Skin of body (tissue), 2 donors: Measurements from ENCODE around the gene NGB. TPM values are rescaled to one million over a fixed set of nuclear protein-coding genes. Genes with fewer than 3 reads are reported as not detected.
"Not testable (repeated sequence)": the region's sequence is repeated elsewhere in the genome, so short reads cannot be mapped to it uniquely, and the experiment has no call there.

Experiments used
- DNase-seq: peaks from one replicate; lab custom pipeline; 2025; lab: John Stamatoyannopoulos, UW
- total RNA-seq: library from RNA; depleted of rRNA; stranded (reverse); fragments of >200 nt; gene quantifications from one replicate; pipeline ENCODE4 v1.2.3, GENCODE V29; 2014

NGB gene, protein sequence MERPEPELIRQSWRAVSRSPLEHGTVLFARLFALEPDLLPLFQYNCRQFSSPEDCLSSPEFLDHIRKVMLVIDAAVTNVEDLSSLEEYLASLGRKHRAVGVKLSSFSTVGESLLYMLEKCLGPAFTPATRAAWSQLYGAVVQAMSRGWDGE
- not detected for total RNA-seq

DNA sequence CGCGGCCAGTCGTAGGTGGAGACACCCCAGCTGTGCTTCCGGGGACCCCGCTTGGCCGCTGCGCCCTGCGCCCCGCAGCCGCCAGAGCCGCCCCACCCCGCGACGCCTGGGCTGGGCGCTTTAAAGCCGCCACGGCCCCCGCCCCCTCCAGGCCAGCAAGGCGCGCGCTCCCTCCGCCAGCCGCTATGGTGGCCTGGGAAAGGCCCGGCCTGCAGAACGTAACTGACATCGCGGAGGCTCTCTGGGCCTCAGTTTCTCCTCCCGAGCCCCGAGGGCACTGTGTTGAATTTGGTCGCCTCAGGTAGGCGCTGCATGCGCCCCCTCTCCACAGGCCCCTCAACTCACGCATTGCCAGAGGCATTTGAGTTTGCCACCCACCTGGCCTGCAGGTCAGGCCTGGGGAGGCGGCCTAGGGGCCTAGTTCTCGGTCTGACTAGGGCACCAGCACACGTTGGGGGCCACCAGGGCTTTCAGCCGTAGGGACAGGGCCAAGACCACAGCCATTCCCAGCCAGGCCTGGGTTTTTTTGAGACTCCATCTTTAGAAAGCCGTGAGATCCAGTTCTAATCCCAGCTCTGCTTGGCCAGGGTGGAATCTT is at the start of gene NGB:
Gene NGB, minus strand, starts transcription at position 94 of the 598 bp plus-strand sequence. CDS start 269 bp downstream, outside the sequence.
- no peak for DNase-seq

DNA sequence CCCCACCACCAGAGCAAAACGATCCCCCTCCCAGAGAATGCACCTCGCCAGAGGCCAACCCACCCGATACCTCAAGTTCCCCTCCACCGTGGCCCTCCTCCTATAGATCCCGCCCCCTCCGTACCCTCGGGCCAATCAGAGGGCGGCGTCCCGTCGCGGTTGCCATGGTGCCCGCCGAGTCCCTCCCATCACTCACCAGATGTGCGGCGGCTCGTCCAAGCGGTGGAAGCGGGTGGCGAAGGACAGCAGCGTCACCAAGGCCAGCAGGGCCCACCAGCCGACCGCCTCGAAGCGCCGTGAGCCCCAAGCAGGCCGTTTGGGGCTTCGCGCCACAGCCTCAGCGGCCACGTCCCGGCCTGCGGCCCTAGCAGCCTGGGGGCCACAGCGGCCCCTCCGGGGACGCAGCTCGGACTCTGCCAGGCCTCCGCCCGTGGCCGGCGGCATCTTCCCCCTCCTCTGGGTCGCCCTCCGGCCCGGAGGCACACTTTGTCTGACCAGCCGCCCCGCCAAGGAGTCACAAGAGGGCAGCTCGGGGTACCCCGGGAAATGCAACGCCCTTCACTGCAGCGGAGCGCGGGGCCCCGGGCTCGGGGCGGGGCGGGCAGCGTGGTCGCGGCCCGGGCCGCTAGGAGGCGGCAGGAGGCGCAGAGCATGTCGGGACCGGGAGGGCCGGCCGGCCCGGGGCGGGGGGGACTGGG is 49.4 kb upstream of the NGB start, which contains the start of gene POMT2:
Gene POMT2, minus strand, starts transcription at position 646 of the 698 bp plus-strand sequence. Its CDS starts 202 bp downstream, at position 444.
- peak; percentile 87 for DNase-seq

DNA sequence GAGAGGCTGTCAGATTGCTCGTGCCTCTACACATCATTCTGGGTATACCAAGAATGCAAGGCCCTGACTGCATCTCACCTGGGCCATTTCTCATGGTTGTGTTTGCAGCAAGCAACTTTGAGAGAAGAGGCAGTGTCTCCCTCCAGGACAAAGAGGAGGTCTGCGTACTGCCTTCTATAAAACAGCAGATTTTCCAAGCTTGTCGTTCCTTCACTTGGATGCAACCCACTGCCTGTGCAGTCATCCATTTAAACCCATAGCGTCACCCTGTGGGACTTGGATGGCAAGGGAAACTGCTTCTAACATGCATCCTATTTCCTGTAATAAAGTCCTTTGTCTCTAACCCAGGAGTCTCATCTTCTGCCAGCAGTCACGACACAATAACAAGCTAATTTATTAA is 48.4 kb upstream of the NGB start:
- DNase-seq = peak; percentile 52

DNA sequence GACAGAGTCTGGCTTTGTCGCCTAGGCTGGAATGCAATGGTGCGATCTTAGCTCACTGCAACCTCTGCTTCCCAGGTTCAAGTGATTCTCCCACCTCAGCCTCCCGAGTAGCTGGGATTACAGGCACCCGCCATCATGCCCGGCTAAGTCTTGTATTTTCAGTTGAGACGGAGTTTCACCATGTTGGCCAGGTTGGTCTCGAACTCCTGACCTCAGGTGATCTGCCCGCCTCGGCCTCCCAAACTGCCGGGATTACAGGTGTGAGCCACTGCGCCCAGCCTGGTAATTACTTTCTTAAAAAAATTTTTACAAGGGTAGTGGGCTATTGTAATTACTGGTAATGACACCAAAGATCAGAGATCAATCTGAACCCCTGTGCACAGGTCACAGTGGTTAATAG is 47.8 kb upstream of the NGB start:
- not testable (repeated sequence) for DNase-seq

DNA sequence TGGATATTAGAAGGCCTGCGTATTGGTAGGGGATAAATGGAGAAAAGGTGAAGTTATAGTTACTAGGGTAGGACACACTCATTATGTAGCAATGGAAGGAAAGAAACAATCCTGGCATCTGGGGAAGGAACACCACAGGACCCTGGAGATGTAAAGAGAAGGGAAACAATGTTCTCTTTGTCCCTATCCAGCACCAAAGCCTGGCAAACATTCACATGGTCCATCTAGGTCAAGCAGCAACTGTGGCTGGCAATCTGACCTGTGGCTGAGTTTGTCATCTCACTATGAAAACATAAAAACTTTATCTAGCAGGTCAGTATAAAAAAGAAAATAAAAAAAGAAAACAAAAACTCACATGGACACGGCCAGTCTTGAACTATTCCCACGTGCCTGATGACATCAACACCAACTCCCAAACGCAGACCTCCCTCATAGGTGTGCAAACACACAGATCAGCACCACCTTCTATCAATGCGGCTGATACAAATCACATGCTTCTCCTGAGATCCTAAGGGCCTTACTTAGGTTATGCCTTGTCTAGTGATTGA is 47.1 kb upstream of the NGB start:
- DNase-seq = no peak

DNA sequence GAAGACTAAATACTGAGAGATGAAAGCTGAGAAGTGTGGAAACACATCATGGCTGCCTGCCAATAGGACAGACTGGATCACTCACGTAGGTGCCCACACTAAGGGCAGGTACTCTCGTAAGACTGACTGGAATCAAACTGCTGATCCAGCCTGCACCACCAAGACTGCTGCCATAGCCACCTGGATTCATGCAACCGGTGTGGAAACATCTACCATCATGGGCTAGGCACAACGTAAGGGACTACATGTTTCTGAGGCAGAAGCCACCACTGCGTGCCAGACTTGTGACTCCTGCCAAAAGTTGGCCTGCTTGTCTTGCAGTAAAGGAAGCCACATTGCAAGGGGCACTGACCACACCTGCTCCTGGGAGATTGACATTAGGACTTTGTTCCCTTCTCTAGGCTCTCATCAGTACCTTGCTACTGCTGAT is 45.9 kb upstream of the NGB start:
- DNase-seq = peak; percentile 13

DNA sequence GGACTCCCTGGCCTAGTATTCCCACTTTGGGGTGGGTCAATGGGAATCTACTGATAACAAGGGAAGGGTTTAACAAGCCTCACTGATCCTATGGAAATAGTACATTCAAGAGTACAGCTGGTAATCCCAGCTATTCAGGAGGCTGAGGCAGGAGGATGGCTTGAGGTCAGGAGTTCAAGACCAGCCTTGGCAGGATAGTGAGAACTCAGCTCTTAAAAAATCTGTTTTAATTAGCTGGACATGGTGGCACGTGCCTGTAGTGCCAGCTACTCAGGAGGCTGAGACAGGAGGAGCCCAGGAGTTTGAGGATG is 45.1 kb upstream of the NGB start:
- no peak for DNase-seq

DNA sequence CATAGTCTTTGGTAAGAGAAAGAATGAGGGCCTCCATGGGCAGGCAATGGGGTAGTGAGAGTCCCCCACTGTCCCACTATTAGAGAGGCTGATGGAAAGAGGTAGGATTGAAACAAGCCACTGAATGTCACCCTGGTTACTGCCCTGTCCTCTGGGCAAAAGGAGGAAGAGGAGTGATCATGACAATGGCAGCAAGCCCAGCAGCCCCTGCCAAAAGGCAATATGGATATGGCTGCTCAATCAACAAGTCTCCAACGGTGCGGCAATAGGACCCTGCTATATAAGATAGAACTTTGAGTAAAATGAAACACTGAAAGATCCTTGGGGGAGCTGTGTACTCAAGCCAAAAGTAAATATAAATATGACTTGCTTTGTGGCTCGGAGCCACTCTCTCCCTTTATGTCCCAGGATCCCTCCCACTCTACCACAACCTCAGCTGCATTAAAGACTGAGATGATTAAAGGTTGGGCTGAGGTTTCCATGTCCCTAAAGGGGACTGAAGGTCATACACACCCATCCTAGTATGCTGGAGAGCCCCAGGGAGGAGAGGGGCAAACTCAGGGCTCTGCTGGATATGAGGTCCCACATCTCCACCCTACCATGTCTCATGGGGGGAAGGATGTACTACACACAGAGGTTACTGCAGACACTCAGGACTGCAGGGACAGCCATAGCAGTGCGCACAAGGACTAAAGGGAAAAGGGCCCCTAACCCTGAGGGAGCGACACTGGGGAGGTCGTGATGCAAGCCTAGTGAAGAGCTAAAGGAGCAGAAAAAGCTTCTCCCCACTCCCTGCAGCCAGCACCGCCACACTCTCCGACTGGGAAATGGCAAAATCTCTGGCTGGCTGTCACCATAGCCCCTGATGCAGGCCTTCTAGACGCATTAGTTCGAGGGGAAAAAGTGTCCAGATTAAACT is 43.8 kb upstream of the NGB start:
- DNase-seq = no peak

DNA sequence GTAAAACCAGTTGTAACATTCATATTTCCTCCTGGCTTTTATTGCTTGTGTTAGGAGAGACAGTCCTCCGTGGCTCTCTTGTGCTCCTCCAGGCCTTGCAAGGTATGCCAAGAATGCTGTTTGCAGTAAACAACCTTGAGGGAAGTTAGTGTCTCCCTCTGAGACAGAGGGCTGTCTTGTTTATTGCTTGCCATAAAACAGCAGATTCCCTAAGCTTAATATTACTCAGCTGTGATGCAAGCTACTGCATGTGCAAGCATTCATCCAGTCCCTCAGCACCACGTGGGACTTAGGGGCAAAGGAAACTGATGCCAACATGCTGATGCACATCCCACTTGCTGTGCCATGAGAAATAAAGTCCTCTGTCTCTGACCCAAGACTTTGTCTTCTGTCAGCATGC is 43.0 kb upstream of the NGB start:
- DNase-seq = peak; percentile 55

DNA sequence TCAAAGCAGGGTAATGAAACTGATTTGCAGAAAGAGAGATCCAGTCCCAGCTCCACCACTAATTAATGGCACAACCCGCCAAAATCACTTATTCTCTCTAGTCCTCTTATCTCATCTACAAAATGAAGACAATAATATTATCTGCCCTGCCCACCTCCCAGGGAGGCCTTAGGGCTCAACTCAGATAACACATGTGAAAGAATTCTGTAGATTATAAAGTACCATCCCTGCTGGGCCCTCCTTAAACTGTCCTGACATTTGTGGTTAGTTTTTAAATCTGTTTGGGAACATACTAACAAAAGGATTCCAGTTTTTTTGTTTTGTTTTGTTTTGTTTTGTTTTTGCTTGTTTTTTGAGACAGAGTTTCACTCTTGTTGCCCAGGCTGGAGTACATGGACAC is 42.4 kb upstream of the NGB start:
- no peak for DNase-seq

DNA sequence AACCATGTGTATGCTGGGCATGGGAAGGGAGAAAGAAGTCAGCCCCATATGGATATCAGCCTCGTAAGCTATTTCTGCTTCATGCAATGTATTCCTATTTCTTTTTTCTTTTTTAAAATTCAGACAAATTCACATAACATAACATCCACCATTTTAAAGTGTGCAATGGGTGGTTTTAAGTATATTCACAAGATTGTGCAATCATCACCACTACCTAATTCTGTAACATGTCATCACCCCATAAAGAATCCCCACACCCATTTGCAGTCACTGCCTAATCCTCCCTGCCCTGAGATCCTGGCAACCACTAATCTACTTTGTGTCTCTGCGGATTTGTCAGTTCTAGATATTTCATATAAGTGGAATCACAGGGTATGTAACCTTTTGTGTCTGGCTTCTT is 40.2 kb upstream of the NGB start:
- DNase-seq = peak; percentile 4

DNA sequence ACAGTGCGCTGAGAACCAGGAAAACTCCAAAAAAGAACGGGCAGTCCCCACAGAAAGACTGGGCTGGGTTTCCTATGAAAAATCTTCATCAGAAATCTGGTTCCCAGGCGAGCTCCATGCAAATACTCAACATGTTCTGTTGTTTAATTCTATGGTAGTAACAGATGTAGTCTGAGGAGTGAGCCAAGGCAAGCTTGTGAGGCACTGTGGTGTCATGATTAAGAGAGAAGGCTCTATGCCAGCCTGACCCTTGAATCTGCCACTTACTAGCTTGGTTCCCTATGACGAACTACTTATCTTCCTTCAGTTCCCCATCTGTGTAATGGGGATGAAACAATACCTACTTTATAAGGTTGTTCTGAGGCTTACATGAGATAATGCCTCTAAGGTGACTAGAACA is 39.0 kb upstream of the NGB start:
- peak; percentile 31 for DNase-seq

DNA sequence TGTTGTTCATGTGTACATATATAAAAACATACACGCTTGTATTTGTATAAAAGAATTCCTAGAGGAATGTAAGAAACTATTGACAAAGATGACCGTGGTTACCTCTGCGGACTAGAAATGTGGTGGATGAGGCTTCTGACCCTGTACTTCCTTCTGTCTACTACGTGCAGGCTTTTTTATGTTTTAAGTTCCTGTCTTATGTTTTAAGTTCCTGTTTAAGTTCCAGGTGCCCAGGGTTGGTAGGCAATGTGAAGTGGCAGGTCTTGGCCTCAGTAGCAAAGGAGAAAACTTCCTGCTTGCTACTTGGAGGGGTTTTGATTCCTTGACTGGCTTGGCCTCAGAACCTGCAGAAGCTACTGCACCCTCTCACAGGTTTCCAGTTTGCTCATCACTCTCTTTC is 38.1 kb upstream of the NGB start:
- DNase-seq = no peak

DNA sequence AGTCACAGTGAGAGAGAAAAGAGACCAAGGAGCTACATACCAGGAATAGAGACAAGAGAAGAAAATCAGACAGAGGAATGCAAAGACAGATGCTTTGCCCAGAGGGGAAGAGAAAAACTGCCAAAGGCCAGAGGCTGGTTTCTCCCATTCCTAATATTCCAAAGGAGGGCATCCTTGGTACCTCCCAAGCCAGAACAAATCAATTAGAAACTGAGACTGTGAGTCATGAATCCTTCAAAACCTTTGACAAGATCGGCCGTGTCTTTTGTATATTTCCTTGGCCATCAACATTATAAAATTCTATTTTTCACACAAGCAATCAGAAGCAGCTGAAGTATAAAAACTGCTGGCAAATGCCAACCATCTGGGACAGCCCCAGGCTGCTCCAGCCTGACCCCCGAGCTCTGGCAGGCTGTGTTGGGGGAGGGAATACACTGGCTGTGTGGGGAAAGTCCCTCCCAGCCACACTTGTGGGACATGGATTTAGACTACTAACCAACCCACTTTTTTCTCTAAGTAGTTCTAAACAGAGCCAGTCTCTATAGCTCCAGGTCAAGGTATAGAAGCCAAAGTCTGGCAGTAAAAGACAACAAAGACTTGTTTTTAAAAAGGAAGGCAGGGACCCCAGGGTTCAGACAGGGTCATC is 36.0 kb upstream of the NGB start:
- DNase-seq = peak; percentile 42

DNA sequence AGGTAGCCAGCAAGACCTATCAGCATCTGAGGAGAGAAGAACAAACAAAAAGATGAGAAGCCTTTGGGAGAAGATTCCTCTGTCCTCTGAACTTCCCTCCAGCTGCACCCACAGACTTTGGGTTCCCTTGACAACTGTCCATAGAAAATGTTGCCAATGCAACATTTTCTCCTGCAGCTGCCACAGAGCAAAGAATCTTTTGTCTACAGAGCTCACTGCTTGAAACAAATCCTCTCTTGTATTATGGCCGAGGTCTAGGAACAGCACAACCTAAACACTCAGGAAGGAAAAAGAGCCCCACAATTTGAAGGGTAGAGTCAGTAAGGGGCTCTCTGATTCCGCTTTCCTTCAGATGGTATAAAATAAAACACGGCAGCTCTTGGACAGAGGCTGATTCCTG is 35.4 kb upstream of the NGB start:
- peak; percentile 17 for DNase-seq

DNA sequence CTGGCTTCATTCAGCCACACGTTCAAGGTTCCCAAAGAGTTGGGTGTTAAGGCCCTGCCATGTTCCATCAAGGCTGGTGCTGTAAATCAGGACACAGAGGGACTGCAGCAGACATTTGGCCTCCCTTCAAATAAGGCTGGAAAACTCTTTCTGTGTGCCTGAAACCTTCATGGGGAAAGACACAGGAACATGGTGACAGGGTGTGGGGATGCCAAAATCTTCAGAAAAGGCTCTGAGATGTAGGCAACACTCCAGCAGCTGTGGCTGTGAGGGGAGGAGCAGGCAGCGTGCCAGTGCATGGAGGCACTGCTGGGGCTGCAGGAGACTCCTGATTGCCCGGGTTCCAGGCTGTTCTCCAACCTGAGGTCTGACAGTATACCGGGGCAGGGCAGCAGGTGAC is 34.7 kb upstream of the NGB start:
- no peak for DNase-seq

DNA sequence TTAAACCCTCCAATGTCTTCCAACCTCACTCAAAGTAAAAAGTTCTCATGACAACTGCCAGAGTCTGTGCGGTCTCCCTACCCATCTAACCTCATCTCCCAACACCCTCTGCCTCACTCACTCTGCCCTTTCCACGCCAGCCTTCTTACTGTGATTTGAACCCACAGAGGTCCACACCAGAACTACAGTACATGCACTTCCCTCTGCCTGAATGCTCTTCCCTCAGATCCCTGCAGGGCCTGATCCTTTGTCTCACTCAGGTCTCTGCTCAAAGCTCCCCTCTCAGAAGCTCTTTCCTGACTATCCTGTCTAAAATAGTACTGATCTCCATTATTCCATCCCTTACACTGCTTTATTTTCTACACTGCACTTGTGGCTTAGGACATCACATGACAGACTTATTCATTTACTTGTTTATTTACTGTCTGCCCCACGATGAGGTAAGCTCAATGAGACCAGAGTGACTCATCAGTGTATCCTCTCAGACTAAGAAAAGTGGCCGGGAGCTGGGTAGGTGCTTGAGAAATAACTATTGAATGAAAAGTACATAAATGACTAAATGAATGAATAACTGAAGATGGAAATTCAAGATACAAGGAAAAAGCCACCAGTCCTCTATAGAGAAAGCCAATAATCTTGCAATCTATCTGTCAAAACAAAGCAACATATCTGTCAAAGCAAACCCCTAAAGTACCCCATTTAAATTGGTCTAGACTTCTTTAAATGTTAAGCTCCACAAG is 32.6 kb upstream of the NGB start:
- no peak for DNase-seq

DNA sequence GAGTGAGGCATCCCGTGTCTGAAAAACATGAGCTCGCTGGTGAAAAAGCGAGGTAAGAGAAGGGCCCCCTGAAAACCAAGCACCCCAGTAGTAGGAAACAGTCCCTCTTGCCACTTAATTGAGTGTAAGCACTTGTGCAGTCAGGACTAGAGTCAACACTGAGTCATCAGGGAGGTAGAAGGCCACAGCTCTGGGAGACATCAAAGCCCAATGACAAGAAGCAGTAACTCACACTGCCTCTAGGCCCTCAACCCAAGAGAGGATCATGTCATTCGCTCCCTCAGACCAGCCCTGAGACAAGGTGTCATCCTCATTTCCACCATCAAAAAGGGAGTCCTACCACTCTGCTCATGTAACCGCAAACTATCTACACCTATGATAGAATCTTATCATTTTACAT is 31.9 kb upstream of the NGB start:
- DNase-seq = no peak

DNA sequence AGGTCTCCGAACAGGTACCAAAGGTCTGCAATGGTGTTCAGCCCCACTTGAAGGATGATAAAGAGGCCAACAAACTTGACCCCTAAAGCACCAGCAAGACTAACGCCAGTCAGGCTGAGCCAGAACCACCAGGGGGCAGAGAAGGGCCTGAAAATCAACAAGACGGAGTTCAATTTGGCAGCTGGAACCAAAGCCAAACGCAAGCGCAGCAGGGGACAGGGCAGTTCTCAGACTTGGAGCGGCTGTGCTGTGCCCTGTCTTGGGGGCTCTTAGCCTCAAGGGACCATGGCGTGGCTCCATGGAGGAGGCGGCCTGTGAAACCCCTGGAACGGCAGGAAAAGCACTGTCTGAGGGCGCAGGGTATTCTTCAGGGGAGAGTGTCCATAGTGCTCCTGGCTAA is 30.1 kb upstream of the NGB start:
- DNase-seq = peak; percentile 37

DNA sequence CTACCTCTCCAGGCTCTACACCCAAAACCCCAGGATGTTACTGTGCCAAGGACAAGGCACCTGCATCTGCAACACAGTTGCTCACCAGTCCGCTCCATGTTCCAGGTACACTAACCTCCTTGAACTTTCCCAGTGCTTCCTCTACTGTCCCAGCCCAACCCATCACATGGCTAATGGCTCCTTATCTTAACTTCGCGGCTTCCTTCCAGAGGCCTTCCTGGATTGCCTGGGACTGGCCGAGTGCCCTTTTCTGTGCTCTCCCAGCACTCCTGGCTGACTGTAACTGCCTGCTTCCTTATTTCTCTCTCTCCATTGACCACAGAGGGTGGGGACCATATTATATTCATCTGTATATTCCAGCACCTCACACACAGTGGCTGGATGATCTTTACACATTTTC is 28.8 kb upstream of the NGB start:
- DNase-seq = no peak

DNA sequence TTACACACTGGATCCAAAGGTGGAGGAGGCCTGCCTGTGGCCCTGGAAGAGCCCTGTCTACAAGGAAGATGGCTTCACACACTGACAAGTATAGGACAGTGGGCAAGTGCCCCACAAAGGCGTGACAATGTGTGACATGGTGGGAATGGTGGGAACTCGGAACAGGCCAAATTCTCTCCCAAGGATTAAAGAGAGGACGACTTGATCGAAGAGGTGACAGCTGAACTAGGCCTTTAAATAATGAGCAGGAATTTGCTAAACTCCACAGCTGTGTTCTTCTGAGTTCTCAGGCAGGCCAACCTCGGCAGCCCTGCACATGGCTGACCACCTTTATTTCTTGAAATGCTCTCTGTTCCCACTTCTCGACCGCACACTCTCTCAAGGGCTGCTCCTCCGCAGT is 25.9 kb upstream of the NGB start:
- no peak for DNase-seq
